A549 (cell line): ENCODE data around the gene SLC24A3. TPM values are rescaled to one million over a fixed set of nuclear protein-coding genes. Genes with fewer than 3 reads are reported as not detected.

Experiments
- ATAC-seq, 2 experiments: fragments of 200-7000 bp in 1 of 2; fragments of >200 bp in 1 of 2; cut with Nextera tagmentation in 1 of 2; cut with Tn5 transposase in 1 of 2; 3 replicates each; pipeline versions ENCODE4 v1.8.0 to v1.9.1; 2018 to 2020; ENCODE audit warnings: mild to moderate bottlenecking in 1 of 2, moderate library complexity in 1 of 2
- CTCF ChIA-PET: fragments of 300-600 bp; sonication (Branson Sonifier 250); formaldehyde crosslinking; extraction: SDS; loops from one replicate; lab custom pipeline; 2021; ENCODE audit warnings: antibody characterized with exemption, inconsistent platforms; lab: Yijun Ruan, JAX
- POLR2A ChIA-PET: fragments of 350-600 bp; formaldehyde crosslinking; extraction: SDS; loops from one replicate; lab custom pipeline; 2021; ENCODE audit warnings: antibody characterized with exemption, inconsistent platforms; lab: Yijun Ruan, JAX
- DNase-seq, 2 experiments: peaks; one replicate each; pipeline versions ENCODE4 v3.0.0 to v3.0.0-alpha.2; 2011 to 2016; ENCODE audit warnings: low read depth in 1 of 2, low spot score in 1 of 2
- FAIRE-seq: peaks from 2 replicates; lab custom pipeline; 2011; peaks lifted over from hg19 to GRCh38; lab: Jason Lieb, UNC
- H3K27ac ChIP-seq, 2 experiments: fragments of >200 bp; sonication (Bioruptor Twin); formaldehyde crosslinking; 3 replicates each; pipeline ENCODE4 v1.5.1; 2016 to 2017
- H3K4me1 ChIP-seq: fragments of >200 bp; sonication (Bioruptor Twin); formaldehyde crosslinking; 3 replicates; pipeline ENCODE4 v1.6.1; 2016
- H3K4me2 ChIP-seq: fragments of >200 bp; sonication (Bioruptor Twin); formaldehyde crosslinking; 3 replicates; pipeline ENCODE4 v1.6.1; 2016
- H3K4me3 ChIP-seq: fragments of >200 bp; sonication (Bioruptor Twin); formaldehyde crosslinking; 3 replicates; pipeline ENCODE4 v1.5.1; 2016
- H3K9me3 ChIP-seq: fragments of >200 bp; sonication (Bioruptor Twin); formaldehyde crosslinking; 3 replicates; pipeline ENCODE4 v1.6.1; 2016
- ATOH8 ChIP-seq: fragments of 250-450 bp; sonication (Bioruptor Pico); IDR thresholded peaks from 2 replicates; pipeline ENCODE4 v1.5.0; 2020; ENCODE audit warnings: low read depth, mild to moderate bottlenecking, moderate library complexity
- CBX8 ChIP-seq: fragments of 200-600 bp; sonication (generic); IDR thresholded peaks from 2 replicates; pipeline ENCODE4 v1.6.1; 2016
- CHD2 ChIP-seq: fragments of 150-350 bp; IDR thresholded peaks from 2 replicates; pipeline ENCODE4 v1.6.1; 2014; ENCODE audit warnings: low read length; ENCODE audit not compliant: partially characterized antibody
- CHD4 ChIP-seq: fragments of 200-600 bp; sonication (generic); IDR thresholded peaks from 2 replicates; pipeline ENCODE4 v1.6.1; 2016; ENCODE audit warnings: antibody characterized with exemption, mild to moderate bottlenecking, borderline replicate concordance
- CTCF ChIP-seq: fragments of >200 bp; sonication (Bioruptor Twin); formaldehyde crosslinking; IDR thresholded peaks from 3 replicates; pipeline ENCODE4 v1.5.1; 2016
- ESRRA ChIP-seq: fragments of 150-350 bp; IDR thresholded peaks from 2 replicates; pipeline ENCODE4 v1.6.1; 2014; ENCODE audit warnings: mild to moderate bottlenecking, low read length, borderline replicate concordance
- HDAC2 ChIP-seq: fragments of 200-600 bp; sonication (generic); IDR thresholded peaks from 2 replicates; pipeline ENCODE4 v1.6.1; 2016
- HEYL ChIP-seq: fragments of 250-450 bp; sonication (Bioruptor Pico); IDR thresholded peaks from 2 replicates; pipeline ENCODE4 v1.8.0; 2021; ENCODE audit warnings: mild to moderate bottlenecking, moderate library complexity
- JUN ChIP-seq, 2 experiments: fragments of >200 bp; sonication (Bioruptor Twin); formaldehyde crosslinking; IDR thresholded peaks; 2 replicates in 1 of 2; 3 replicates in 1 of 2; pipeline ENCODE4 v1.6.1; 2016 to 2017
- KDM1A ChIP-seq: fragments of 200-600 bp; sonication (generic); IDR thresholded peaks from 2 replicates; pipeline ENCODE4 v1.6.1; 2016; ENCODE audit warnings: low read depth, mild to moderate bottlenecking
- KDM5A ChIP-seq: fragments of 200-600 bp; sonication (generic); IDR thresholded peaks from 2 replicates; pipeline ENCODE4 v1.6.1; 2016; ENCODE audit warnings: antibody characterized with exemption, mild to moderate bottlenecking
- NPAS2 ChIP-seq: fragments of 250-450 bp; sonication (Bioruptor Pico); IDR thresholded peaks from 2 replicates; pipeline ENCODE4 v1.8.0; 2022; ENCODE audit warnings: mild to moderate bottlenecking, moderate library complexity, borderline replicate concordance
- NR3C1 ChIP-seq: fragments of >200 bp; sonication (Bioruptor Twin); formaldehyde crosslinking; IDR thresholded peaks from 3 replicates; pipeline ENCODE4 v1.6.1; 2017
- RAD21 ChIP-seq, 2 experiments: fragments of >200 bp in 1 of 2; sonication (Bioruptor Twin) in 1 of 2; formaldehyde crosslinking in 1 of 2; IDR thresholded peaks in 1 of 2; conservative IDR thresholded peaks in 1 of 2; 2 replicates in 1 of 2; 3 replicates in 1 of 2; pipeline ENCODE4 v1.6.1; 2012 to 2018; ENCODE audit warnings: inconsistent platforms in 1 of 2
- RCOR1 ChIP-seq: fragments of 150-350 bp; IDR thresholded peaks from 2 replicates; pipeline ENCODE4 v1.6.1; 2014; ENCODE audit warnings: antibody characterized with exemption, low read length, low read depth
- SREBF2 ChIP-seq: fragments of 450-650 bp; IDR thresholded peaks from 2 replicates; pipeline ENCODE4 v1.6.1; 2014; ENCODE audit warnings: mild to moderate bottlenecking, moderate library complexity
- WGBS: methylation state at CpG from one replicate; pipeline ENCODE4 v1.1.6; 2017; ENCODE audit errors: missing lambda C conversion rate; 5-methylcytosine and 5-hydroxymethylcytosine counted together
- polyA plus RNA-seq, 4 experiments: library from polyadenylated mRNA; depleted of rRNA in 3 of 4; stranded (reverse); fragments of >200 nt; fragmentation: RNase III in 1 of 4; extraction: RNeasy Plus Mini Kit Qiagen cat#74134 plus additional on column Dnase treatment in 1 of 4; gene quantifications; 2 replicates in 3 of 4; 3 replicates in 1 of 4; pipeline ENCODE4 v1.2.3, GENCODE V29; 2011 to 2017
- TF ChIP-seq, protein P1 (sequence below): IDR thresholded peaks from 2 replicates; pipeline ENCODE4 v1.6.1; 2012
- TF ChIP-seq, protein P2 (sequence below): fragments of >200 bp; sonication (Bioruptor Twin); formaldehyde crosslinking; IDR thresholded peaks from 2 replicates; pipeline ENCODE4 v1.6.1; 2016
- TF ChIP-seq, protein P3 (sequence below): fragments of 200-600 bp; sonication (generic); IDR thresholded peaks from 2 replicates; pipeline ENCODE4 v1.6.1; 2016; ENCODE audit warnings: antibody characterized with exemption, mild to moderate bottlenecking, moderate library complexity

SLC24A3 gene
- polyA plus RNA-seq, 2 of the 4 experiments (the other 2 are of a cell fraction) = 0.08 TPM; not detected in 1

GRCh38 chr20:19761841-19762240 lies 549.4 kb downstream of the SLC24A3 start:
- TF ChIP-seq, protein P1, sequence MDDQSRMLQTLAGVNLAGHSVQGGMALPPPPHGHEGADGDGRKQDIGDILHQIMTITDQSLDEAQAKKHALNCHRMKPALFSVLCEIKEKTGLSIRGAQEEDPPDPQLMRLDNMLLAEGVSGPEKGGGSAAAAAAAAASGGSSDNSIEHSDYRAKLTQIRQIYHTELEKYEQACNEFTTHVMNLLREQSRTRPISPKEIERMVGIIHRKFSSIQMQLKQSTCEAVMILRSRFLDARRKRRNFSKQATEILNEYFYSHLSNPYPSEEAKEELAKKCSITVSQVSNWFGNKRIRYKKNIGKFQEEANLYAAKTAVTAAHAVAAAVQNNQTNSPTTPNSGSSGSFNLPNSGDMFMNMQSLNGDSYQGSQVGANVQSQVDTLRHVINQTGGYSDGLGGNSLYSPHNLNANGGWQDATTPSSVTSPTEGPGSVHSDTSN = no peak
- TF ChIP-seq RAD21 (conservative IDR thresholded peaks at IDR 0.05 in 1 of 2, IDR thresholded peaks at IDR 0.05 in 1 of 2) = no peak
- no peak for TF ChIP-seq KDM1A
- TF ChIP-seq ATOH8 (CRISPR knock-in tag) = no peak
- TF ChIP-seq SREBF2 = no peak
- no peak for TF ChIP-seq CTCF
- Histone ChIP-seq H3K4me1 (peaks cover 26% of the 10 kb centered on the region), H3K4me3 (no peak overlapping the region), H3K9me3 (no peaks in the 10 kb centered on the region), H3K27ac (no peak overlapping the region), H3K4me2 (no peak overlapping the region)
- WGBS = 86% methylated on average over 2 of the region's 2 CpGs
- ATAC-seq (no peak), FAIRE-seq (no peak), DNase-seq (no peak)
- ChIA-PET POLR2A (no interaction called here), CTCF (interaction anchor here (1.5 kb wide), 1 partner anchor 59 kb away, joined by 3 read pairs; no protein-coding TSS in a partner anchor)

GRCh38 chr20:19764207-19764606 lies 551.8 kb downstream of the SLC24A3 start:
- H3K4me2 ChIP-seq = no peak overlapping the region
- H3K4me1 ChIP-seq = peaks cover 17% of the 10 kb centered on the region
- TF ChIP-seq NR3C1 = no peak
- TF ChIP-seq JUN (IDR thresholded peaks at IDR 0.05) = no peak
- TF ChIP-seq, protein P2, sequence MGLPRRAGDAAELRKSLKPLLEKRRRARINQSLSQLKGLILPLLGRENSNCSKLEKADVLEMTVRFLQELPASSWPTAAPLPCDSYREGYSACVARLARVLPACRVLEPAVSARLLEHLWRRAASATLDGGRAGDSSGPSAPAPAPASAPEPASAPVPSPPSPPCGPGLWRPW = no peak
- TF ChIP-seq RCOR1 = no peak
- no peak for TF ChIP-seq CBX8
- TF ChIP-seq NPAS2 (CRISPR knock-in tag) = no peak
- TF ChIP-seq, protein P3, sequence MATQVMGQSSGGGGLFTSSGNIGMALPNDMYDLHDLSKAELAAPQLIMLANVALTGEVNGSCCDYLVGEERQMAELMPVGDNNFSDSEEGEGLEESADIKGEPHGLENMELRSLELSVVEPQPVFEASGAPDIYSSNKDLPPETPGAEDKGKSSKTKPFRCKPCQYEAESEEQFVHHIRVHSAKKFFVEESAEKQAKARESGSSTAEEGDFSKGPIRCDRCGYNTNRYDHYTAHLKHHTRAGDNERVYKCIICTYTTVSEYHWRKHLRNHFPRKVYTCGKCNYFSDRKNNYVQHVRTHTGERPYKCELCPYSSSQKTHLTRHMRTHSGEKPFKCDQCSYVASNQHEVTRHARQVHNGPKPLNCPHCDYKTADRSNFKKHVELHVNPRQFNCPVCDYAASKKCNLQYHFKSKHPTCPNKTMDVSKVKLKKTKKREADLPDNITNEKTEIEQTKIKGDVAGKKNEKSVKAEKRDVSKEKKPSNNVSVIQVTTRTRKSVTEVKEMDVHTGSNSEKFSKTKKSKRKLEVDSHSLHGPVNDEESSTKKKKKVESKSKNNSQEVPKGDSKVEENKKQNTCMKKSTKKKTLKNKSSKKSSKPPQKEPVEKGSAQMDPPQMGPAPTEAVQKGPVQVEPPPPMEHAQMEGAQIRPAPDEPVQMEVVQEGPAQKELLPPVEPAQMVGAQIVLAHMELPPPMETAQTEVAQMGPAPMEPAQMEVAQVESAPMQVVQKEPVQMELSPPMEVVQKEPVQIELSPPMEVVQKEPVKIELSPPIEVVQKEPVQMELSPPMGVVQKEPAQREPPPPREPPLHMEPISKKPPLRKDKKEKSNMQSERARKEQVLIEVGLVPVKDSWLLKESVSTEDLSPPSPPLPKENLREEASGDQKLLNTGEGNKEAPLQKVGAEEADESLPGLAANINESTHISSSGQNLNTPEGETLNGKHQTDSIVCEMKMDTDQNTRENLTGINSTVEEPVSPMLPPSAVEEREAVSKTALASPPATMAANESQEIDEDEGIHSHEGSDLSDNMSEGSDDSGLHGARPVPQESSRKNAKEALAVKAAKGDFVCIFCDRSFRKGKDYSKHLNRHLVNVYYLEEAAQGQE = no peak
- no peak for TF ChIP-seq CHD2
- TF ChIP-seq ESRRA = no peak
- no peak for TF ChIP-seq RAD21 (conservative IDR thresholded peaks at IDR 0.05 in 1 of 2, IDR thresholded peaks at IDR 0.05 in 1 of 2)
- ChIA-PET CTCF (interaction anchor here (0.7 to 1.2 kb wide), 2 partner anchors 13 to 230 kb away, joined by 3 read pairs; no protein-coding TSS in a partner anchor), POLR2A (no interaction called here)
- FAIRE-seq (no peak), ATAC-seq (no peak), DNase-seq (no peak)
- no peak overlapping the region for H3K4me3 ChIP-seq
- WGBS = 68% methylated on average over 8 of the region's 8 CpGs
- H3K27ac ChIP-seq = no peak overlapping the region
- H3K9me3 ChIP-seq = no peaks in the 10 kb centered on the region

- H3K27ac ChIP-seq = no peak overlapping the region
- H3K4me2 ChIP-seq = no peak overlapping the region
- H3K4me3 ChIP-seq = no peak overlapping the region
- ATAC-seq (no peak), FAIRE-seq (no peak), DNase-seq (no peak)
- H3K9me3 ChIP-seq = no peaks in the 10 kb centered on the region
- ChIA-PET POLR2A (no interaction called here), CTCF (interaction anchor here (1.3 to 2.3 kb wide), 2 partner anchors 18 to 230 kb away, joined by 3 to 9 read pairs; no protein-coding TSS in a partner anchor)
- WGBS = 87% methylated on average over 2 of the region's 2 CpGs
- peaks cover 7% of the 10 kb centered on the region; the same call in 2 of the 3 replicates for H3K4me1 ChIP-seq
- TF ChIP-seq, protein P3 = no peak
- TF ChIP-seq HEYL (CRISPR knock-in tag) (no peak), ATOH8 (CRISPR knock-in tag) (no peak), KDM5A (no peak), CHD4 (no peak), HDAC2 (no peak)
- TF ChIP-seq, protein P1 = no peak
Measured at GRCh38 chr20:19765266-19765665, 552.8 kb downstream of the SLC24A3 start.
